Ishikawa (cell line): ENCODE data around the gene TNFSF12.

Experiments
- CEBPB ChIP-seq: IDR thresholded peaks from 2 replicates; pipeline ENCODE4 v1.6.1; 2012
- CREB1 ChIP-seq: IDR thresholded peaks from 2 replicates; pipeline ENCODE4 v1.6.1; 2012; ENCODE audit warnings: low read depth
- EGR1 ChIP-seq: IDR thresholded peaks from 2 replicates; pipeline ENCODE4 v1.6.1; 2012
- EP300 ChIP-seq: IDR thresholded peaks from 2 replicates; pipeline ENCODE4 v1.6.1; 2012; ENCODE audit warnings: borderline replicate concordance
- FOXM1 ChIP-seq: IDR thresholded peaks from 2 replicates; pipeline ENCODE4 v1.6.1; 2012; ENCODE audit warnings: low read depth, borderline replicate concordance
- MAX ChIP-seq: IDR thresholded peaks from 2 replicates; pipeline ENCODE4 v1.6.1; 2012
- NFIC ChIP-seq: IDR thresholded peaks from 2 replicates; pipeline ENCODE4 v1.6.1; 2012
- RAD21 ChIP-seq: IDR thresholded peaks from 2 replicates; pipeline ENCODE4 v1.6.1; 2012; ENCODE audit warnings: low read depth
- REST ChIP-seq: IDR thresholded peaks from 2 replicates; pipeline ENCODE4 v1.6.1; 2012; ENCODE audit warnings: low read depth, mild to moderate bottlenecking
- TAF1 ChIP-seq: IDR thresholded peaks from 2 replicates; pipeline ENCODE4 v1.6.1; 2012; ENCODE audit warnings: low read depth, mild to moderate bottlenecking
- USF1 ChIP-seq: IDR thresholded peaks from 2 replicates; pipeline ENCODE4 v1.6.1; 2012
- YY1 ChIP-seq: IDR thresholded peaks from 2 replicates; pipeline ENCODE4 v1.6.1; 2012; ENCODE audit warnings: low read depth
- ZBTB7A ChIP-seq: IDR thresholded peaks from 2 replicates; pipeline ENCODE4 v1.6.1; 2012; ENCODE audit warnings: low read depth

- no peak for TF ChIP-seq RAD21
- TF ChIP-seq TAF1: no peak
- no peak for TF ChIP-seq ZBTB7A
- no peak for TF ChIP-seq FOXM1
- no peak for TF ChIP-seq CREB1
- no peak for TF ChIP-seq REST
- TF ChIP-seq NFIC: no peak
- TF ChIP-seq EP300: no peak
- TF ChIP-seq MAX: no peak
- TF ChIP-seq EGR1: no peak
- no peak for TF ChIP-seq USF1
- TF ChIP-seq CEBPB: no peak
- no peak for TF ChIP-seq YY1
Measured at GRCh38 chr17:7569571-7569970, 20.7 kb downstream of the TNFSF12 start.
